Caco-2 (cell line): ENCODE results near the gene MRFAP1. TPM values are rescaled to one million over a fixed set of nuclear protein-coding genes. Genes with fewer than 3 reads are reported as not detected.

Experiments
- BruUV-seq: library from RNA; stranded (reverse); fragments of 400-500 nt; replicated peaks from 2 replicates; lab custom pipeline; 2021; lab: Mats Ljungman, UMichigan
- CTCF ChIA-PET: fragments of 300-600 bp; sonication (Branson Sonifier 250); formaldehyde crosslinking; loops from one replicate; lab custom pipeline; 2022; ENCODE audit warnings: antibody characterized with exemption; lab: Charles Lee
- POLR2A ChIA-PET: fragments of 300-600 bp; sonication (Branson Sonifier 250); formaldehyde crosslinking; loops from one replicate; lab custom pipeline; 2022; ENCODE audit warnings: antibody characterized with exemption; lab: Charles Lee
- DNase-seq, 2 experiments: peaks; one replicate each; pipeline versions ENCODE4 v3.0.0 to v3.0.0-alpha.2; 2020 to 2022
- H3K27me3 ChIP-seq: replicated peaks from 2 replicates; pipeline ENCODE4 v1.6.0; 2011; ENCODE audit warnings: low read length; ENCODE audit not compliant: control insufficient read depth, insufficient read depth
- H3K36me3 ChIP-seq: 2 replicates; pipeline ENCODE4 v1.5.1; 2011; ENCODE audit warnings: low read length; ENCODE audit not compliant: control insufficient read depth, insufficient read depth
- H3K4me1 ChIP-seq: fragments of 250-450 bp; sonication (Bioruptor Pico); 2 replicates; pipeline ENCODE4 v1.5.1; 2020; ENCODE audit warnings: mild to moderate bottlenecking
- H3K4me3 ChIP-seq: 2 replicates; pipeline ENCODE4 v1.5.1; 2011; ENCODE audit warnings: low read depth, mild to moderate bottlenecking, control low read depth, low read length
- H3K9me3 ChIP-seq: fragments of 250-450 bp; sonication (Bioruptor Pico); 2 replicates; pipeline ENCODE4 v1.5.1; 2020; ENCODE audit warnings: mild to moderate bottlenecking, moderate library complexity
- H3K27ac Mint-ChIP-seq: one replicate; pipeline ENCODE4 v1.8.0; 2022; ENCODE audit warnings: mixed read lengths; ENCODE audit not compliant: unreplicated experiment
- H3K27me3 Mint-ChIP-seq: one replicate; pipeline ENCODE4 v1.8.0; 2022; ENCODE audit warnings: mixed read lengths; ENCODE audit not compliant: insufficient read depth, unreplicated experiment
- H3K36me3 Mint-ChIP-seq: one replicate; pipeline ENCODE4 v1.8.0; 2022; ENCODE audit warnings: mild to moderate bottlenecking, mixed read lengths; ENCODE audit not compliant: insufficient read depth, unreplicated experiment
- H3K4me1 Mint-ChIP-seq: one replicate; pipeline ENCODE4 v1.8.0; 2022; ENCODE audit warnings: low read depth, mixed read lengths; ENCODE audit not compliant: unreplicated experiment
- H3K4me3 Mint-ChIP-seq: one replicate; pipeline ENCODE4 v1.8.0; 2022; ENCODE audit warnings: mild to moderate bottlenecking, moderate library complexity, mixed read lengths; ENCODE audit not compliant: unreplicated experiment
- H3K9me3 Mint-ChIP-seq: one replicate; pipeline ENCODE4 v1.8.0; 2022; ENCODE audit warnings: mixed read lengths; ENCODE audit not compliant: unreplicated experiment
- CTCF ChIP-seq, 2 experiments: fragments of 200-600 bp in 1 of 2; IDR thresholded peaks; 1 replicate in 1 of 2; 2 replicates in 1 of 2; pipeline versions ENCODE4 v1.5.1 to v1.8.0; 2011 to 2022; ENCODE audit warnings: antibody characterized with exemption in 1 of 2, control low read depth in 1 of 2, inconsistent platforms in 1 of 2, low read depth in 1 of 2, low read length in 1 of 2, mild to moderate bottlenecking in 1 of 2, moderate library complexity in 1 of 2; ENCODE audit not compliant: insufficient read depth in 1 of 2, severe bottlenecking in 1 of 2, unreplicated experiment in 1 of 2
- intact Hi-C: fragments of 100-400 bp; cut with micrococcal nuclease; formaldehyde crosslinking; loops from one replicate; pipeline ENCODE4 v1.10.0; 2022; ENCODE audit not compliant: unreplicated experiment
- total RNA-seq: library from RNA; stranded (reverse); gene quantifications from 2 replicates; pipeline ENCODE4 v1.2.3, GENCODE V29; 2022

Gene MRFAP1
- total RNA-seq, 1 experiment from 2014 or later: 254 TPM

DNA sequence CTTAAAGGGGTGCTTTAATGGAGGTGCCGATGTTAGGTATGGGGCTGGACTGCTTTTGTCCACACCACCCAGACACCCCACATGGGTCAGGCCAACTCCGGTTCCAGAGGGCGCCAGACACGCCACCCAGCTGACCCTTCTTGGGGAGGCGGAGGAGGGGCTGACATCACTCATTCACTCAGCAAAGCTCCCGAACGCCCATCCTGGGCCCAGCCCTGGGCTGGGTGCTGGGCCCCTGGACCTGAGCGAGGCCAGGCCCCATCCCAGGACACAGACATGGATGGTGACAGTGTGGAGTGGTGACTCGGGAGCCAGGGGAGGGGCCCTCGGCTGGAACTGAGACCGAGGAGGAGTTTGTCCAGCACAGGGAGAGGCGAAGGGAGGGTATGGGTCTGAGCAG lies 37.4 kb upstream of the MRFAP1 start:
- no peak overlapping the region for H3K27ac Mint-ChIP-seq
- Histone ChIP-seq H3K4me1 (no peaks in the 10 kb centered on the region), H3K4me3 (no peak overlapping the region), H3K27me3 (no peaks in the 10 kb centered on the region), H3K9me3 (peaks cover 4% of the 10 kb centered on the region; the same call in 1 of the 2 replicates), H3K36me3 (no peaks in the 10 kb centered on the region)
- no peaks in the 10 kb centered on the region for H3K4me1 Mint-ChIP-seq
- ChIA-PET POLR2A (no interaction called here), CTCF (interaction anchor here (0.6 kb wide), 1 partner anchor 72 kb away, joined by 4 read pairs; no protein-coding TSS in a partner anchor)
- no peak for TF ChIP-seq CTCF (IDR thresholded peaks at IDR 0.05; ENCODE audit: insufficient read depth in 1 of 2, low read depth in 1 of 2, low read length in 1 of 2, severe bottlenecking in 1 of 2, unreplicated experiment in 1 of 2)
- intact Hi-C loops: no loop called here
- no peaks in the 10 kb centered on the region for H3K36me3 Mint-ChIP-seq
- H3K27me3 Mint-ChIP-seq: no peaks in the 10 kb centered on the region
- no peak overlapping the region for H3K4me3 Mint-ChIP-seq
- BruUV-seq: no TSS peak
- peaks cover 7% of the 10 kb centered on the region for H3K9me3 Mint-ChIP-seq
- no peak for DNase-seq

- no peaks in the 10 kb centered on the region for H3K36me3 ChIP-seq
- BruUV-seq: no TSS peak
- no peaks in the 10 kb centered on the region for H3K27me3 ChIP-seq
- peaks cover 4% of the 10 kb centered on the region; the same call in 1 of the 2 replicates for H3K9me3 ChIP-seq
- Mint-ChIP-seq H3K4me3 (no peak overlapping the region), H3K4me1 (no peaks in the 10 kb centered on the region), H3K27ac (no peak overlapping the region), H3K36me3 (no peaks in the 10 kb centered on the region), H3K27me3 (no peaks in the 10 kb centered on the region), H3K9me3 (peaks cover 7% of the 10 kb centered on the region)
- H3K4me1 ChIP-seq: no peaks in the 10 kb centered on the region
- POLR2A ChIA-PET: no interaction called here
- no peak for TF ChIP-seq CTCF (IDR thresholded peaks at IDR 0.05; ENCODE audit: insufficient read depth in 1 of 2, low read depth in 1 of 2, low read length in 1 of 2, severe bottlenecking in 1 of 2, unreplicated experiment in 1 of 2)
- H3K4me3 ChIP-seq: no peak overlapping the region
- CTCF ChIA-PET: no interaction called here
- intact Hi-C loops: no loop called here
- no peak for DNase-seq
These were observed 35.4 kb upstream of the MRFAP1 start for GRCh38 chr4:6605114-6605513.

DNA sequence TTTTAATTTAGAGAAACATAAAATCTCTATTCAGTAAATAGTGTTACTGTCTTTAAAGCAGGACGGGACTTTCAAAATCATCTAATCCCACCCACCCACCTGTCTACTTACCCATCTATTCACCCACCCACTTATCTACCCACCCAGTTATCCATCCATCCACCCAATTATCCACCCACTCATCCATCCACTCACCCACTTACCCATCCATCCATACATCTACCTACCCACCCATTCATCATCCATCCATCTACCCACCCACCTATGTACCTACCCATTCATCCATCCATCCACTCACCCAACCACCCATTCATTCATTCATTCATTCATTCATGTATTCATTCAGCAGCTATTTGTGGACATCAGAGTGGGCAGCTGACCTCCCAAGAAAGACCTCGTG lies 34.9 kb upstream of the MRFAP1 start:
- DNase-seq: no peak
- ChIA-PET POLR2A (no interaction called here), CTCF (no interaction called here)
- TF ChIP-seq CTCF (IDR thresholded peaks at IDR 0.05; ENCODE audit: insufficient read depth in 1 of 2, low read depth in 1 of 2, low read length in 1 of 2, severe bottlenecking in 1 of 2, unreplicated experiment in 1 of 2): no peak
- no peaks in the 10 kb centered on the region for H3K36me3 ChIP-seq
- BruUV-seq: no TSS peak
- H3K4me3 ChIP-seq: no peak overlapping the region
- H3K36me3 Mint-ChIP-seq: no peaks in the 10 kb centered on the region
- H3K27ac Mint-ChIP-seq: no peak overlapping the region
- H3K27me3 ChIP-seq: no peaks in the 10 kb centered on the region
- H3K4me3 Mint-ChIP-seq: no peak overlapping the region
- peaks cover 4% of the 10 kb centered on the region; the same call in 1 of the 2 replicates for H3K9me3 ChIP-seq
- H3K9me3 Mint-ChIP-seq: peaks cover 7% of the 10 kb centered on the region
- no peaks in the 10 kb centered on the region for H3K27me3 Mint-ChIP-seq
- H3K4me1 Mint-ChIP-seq: no peaks in the 10 kb centered on the region
- H3K4me1 ChIP-seq: no peaks in the 10 kb centered on the region
- intact Hi-C loops: no loop called here
